WERI-Rb-1 (cell line): ENCODE measurements around the gene CD40.

Experiments
- DNase-seq: peaks from one replicate; pipeline ENCODE4 v3.0.0-alpha.2; 2020
- H3K27ac ChIP-seq: fragments of 250-450 bp; sonication (Bioruptor Pico); 2 replicates; pipeline ENCODE4 v1.5.1; 2020; ENCODE audit warnings: mild to moderate bottlenecking, moderate library complexity
- H3K27me3 ChIP-seq: fragments of 250-450 bp; sonication (Bioruptor Pico); 2 replicates; pipeline ENCODE4 v1.5.1; 2021; ENCODE audit warnings: mild to moderate bottlenecking, low read depth, moderate library complexity; ENCODE audit not compliant: insufficient read depth, severe bottlenecking
- H3K36me3 ChIP-seq: fragments of 250-450 bp; sonication (Bioruptor Pico); 2 replicates; pipeline ENCODE4 v1.5.1; 2020; ENCODE audit warnings: mild to moderate bottlenecking, moderate library complexity
- H3K4me3 ChIP-seq: 2 replicates; pipeline ENCODE4 v1.5.1; 2011; ENCODE audit warnings: low read depth, mild to moderate bottlenecking, control low read depth, low read length
- H3K9me3 ChIP-seq: fragments of 250-450 bp; sonication (Bioruptor Pico); 2 replicates; pipeline ENCODE4 v1.5.1; 2021; ENCODE audit warnings: mild to moderate bottlenecking, moderate library complexity; ENCODE audit not compliant: severe bottlenecking
- TF ChIP-seq, protein P1 (sequence below): IDR thresholded peaks from 2 replicates; pipeline ENCODE4 v1.5.1; 2011; ENCODE audit warnings: low read depth, mild to moderate bottlenecking, control low read depth, inconsistent platforms, low read length

Gene CD40

DNA sequence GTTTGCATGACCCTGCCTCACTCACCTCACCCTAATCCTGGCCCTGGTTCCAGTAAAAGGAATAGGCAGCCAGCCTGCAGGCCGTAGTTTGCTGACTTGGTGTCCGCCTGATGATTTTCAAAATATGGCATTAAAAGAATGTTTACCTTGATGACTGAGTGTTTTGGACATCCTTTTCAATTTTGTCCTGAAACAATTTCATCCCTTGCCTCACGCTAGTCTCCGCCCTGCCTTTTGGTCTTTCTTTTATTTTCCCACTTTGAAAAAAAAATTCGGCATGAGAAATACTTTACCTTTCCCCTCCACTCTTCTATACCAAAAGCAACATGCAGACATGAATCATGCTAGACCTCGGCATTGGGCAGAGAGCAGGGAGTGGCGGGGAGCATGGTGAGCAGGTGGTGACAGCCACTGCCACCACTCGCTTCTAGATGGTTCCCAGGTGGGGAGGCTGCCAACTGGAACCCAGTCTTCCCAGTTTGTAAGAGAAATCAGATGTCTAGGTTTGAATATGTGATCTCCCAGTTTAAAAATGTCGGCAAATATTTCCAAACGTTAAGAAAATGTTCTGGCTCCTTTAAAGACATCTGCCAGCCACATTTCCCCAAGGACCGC lies 9.4 kb downstream of the CD40 start:
- Histone ChIP-seq H3K9me3 (no peaks in the 10 kb centered on the region), H3K4me3 (no peak overlapping the region), H3K36me3 (no peaks in the 10 kb centered on the region), H3K27ac (no peak overlapping the region), H3K27me3 (no peaks in the 10 kb centered on the region)
- TF ChIP-seq, protein P1, sequence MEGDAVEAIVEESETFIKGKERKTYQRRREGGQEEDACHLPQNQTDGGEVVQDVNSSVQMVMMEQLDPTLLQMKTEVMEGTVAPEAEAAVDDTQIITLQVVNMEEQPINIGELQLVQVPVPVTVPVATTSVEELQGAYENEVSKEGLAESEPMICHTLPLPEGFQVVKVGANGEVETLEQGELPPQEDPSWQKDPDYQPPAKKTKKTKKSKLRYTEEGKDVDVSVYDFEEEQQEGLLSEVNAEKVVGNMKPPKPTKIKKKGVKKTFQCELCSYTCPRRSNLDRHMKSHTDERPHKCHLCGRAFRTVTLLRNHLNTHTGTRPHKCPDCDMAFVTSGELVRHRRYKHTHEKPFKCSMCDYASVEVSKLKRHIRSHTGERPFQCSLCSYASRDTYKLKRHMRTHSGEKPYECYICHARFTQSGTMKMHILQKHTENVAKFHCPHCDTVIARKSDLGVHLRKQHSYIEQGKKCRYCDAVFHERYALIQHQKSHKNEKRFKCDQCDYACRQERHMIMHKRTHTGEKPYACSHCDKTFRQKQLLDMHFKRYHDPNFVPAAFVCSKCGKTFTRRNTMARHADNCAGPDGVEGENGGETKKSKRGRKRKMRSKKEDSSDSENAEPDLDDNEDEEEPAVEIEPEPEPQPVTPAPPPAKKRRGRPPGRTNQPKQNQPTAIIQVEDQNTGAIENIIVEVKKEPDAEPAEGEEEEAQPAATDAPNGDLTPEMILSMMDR: no peak
- no peak for DNase-seq

DNA sequence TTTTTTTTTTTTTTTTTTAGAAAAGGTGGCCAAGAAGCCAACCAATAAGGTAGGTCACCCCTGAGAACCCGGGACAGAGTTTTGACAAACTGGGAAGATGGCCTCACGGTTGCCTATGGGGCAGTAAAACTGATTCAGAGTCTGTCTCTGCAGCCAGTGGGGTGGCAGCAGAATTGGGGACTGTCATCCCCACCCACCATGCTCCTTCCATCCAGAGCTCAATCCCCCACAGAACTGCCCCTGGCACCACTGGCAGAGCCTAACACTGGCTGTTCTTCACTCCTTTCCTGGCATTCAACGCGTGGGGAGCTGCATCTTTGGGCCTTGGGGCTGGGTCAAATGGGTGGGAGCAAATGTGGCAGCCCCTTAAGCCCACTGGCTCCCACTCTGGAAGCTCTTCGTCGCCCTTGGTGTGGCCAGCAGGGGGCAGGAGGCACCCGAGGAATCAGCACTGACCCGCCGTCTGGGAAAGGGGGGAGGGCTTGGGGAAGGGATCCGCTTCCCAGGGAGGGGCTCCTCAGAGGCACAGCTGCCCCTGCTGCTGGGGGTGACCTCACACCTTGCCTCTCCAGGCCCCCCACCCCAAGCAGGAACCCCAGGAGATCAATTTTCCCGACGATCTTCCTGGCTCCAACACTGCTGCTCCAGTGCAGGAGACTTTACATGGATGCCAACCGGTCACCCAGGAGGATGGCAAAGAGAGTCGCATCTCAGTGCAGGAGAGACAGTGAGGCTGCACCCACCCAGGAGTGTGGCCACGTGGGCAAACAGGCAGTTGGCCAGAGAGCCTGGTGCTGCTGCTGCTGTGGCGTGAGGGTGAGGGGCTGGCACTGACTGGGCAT lies 10.4 kb downstream of the CD40 start:
- H3K36me3 ChIP-seq: no peaks in the 10 kb centered on the region
- DNase-seq: peak; percentile 85
- no peaks in the 10 kb centered on the region for H3K27me3 ChIP-seq
- no peak overlapping the region for H3K4me3 ChIP-seq
- TF ChIP-seq, protein P1: peak; percentile 84
- H3K9me3 ChIP-seq: no peaks in the 10 kb centered on the region
- H3K27ac ChIP-seq: no peak overlapping the region

DNA sequence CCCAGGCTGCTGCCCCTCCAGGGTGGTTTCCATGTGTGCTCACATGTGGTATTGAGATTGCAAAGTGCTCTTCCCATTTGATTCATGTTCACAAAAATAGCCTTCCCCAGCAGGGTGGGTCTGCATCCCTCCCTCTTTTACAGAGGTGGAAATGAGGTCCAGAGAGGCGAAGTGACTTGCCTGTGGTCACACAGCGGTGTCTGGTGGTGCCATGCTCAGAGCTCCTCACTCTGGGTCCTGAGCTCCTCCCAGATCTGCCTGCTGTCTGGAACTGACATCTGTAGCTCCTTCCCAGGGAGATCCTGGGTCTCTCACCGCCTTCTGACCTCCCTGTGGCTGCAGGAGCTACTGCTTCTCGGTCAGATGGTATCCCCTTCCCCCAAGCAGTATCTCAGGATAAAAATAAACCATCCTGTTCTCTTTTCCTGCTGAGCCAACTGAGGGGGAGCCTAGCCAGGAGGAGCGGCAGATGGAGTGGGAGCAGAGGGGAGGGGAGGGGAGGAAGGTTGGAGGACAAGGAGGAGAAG lies 11.9 kb downstream of the CD40 start:
- peak; percentile 89 for DNase-seq
- H3K27ac ChIP-seq: peak overlapping the region; percentile 65
- TF ChIP-seq, protein P1: peak; percentile 31; the same call in 1 of the 2 replicates
- H3K9me3 ChIP-seq: no peaks in the 10 kb centered on the region
- H3K4me3 ChIP-seq: no peak overlapping the region
- no peaks in the 10 kb centered on the region for H3K27me3 ChIP-seq
- H3K36me3 ChIP-seq: no peaks in the 10 kb centered on the region

DNA sequence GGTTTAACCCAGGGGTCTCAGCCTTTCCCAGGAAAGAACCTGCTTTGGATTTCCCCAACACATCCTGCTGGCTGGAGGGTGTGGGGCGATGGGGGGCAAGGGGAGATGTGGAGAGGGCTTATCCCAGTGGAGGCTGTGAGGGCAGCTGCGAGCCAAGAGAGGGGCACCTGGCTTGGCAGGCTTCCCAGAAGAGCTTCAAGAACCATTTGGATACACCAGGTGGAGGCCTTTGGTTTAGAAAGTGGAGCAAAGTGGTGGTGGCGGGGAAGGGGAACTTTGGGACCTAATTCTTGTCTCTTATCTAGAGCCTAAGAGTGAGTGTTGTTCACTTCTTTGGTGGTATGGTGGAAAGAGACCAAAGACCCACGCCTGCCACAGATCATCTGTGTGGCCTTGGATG lies 12.4 kb downstream of the CD40 start:
- no peaks in the 10 kb centered on the region for H3K36me3 ChIP-seq
- no peak overlapping the region for H3K4me3 ChIP-seq
- DNase-seq: no peak
- peak overlapping the region; percentile 65 for H3K27ac ChIP-seq
- TF ChIP-seq, protein P1: no peak
- no peaks in the 10 kb centered on the region for H3K27me3 ChIP-seq
- no peaks in the 10 kb centered on the region for H3K9me3 ChIP-seq

DNA sequence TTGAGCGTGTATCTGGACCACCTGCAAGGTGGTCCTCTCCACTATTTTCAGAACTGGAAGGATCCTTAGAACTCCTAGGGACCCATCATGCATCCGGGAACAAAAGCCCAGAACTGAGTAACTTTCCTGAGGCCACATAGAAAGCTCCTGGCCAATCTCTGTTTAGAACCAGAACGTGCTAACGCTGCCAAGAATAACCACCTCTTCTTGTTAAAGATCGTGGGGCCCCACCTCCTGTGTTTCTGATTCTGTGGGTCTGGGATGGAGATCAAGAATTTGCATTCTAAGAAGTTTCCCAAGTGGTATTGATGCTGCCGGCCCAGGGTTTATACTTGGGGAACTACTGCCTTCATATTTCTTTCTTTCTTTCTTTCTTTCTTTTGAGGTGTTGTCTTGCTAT lies 13.3 kb downstream of the CD40 start:
- Histone ChIP-seq H3K27me3 (no peaks in the 10 kb centered on the region), H3K27ac (no peak overlapping the region), H3K9me3 (no peaks in the 10 kb centered on the region), H3K4me3 (no peak overlapping the region), H3K36me3 (no peaks in the 10 kb centered on the region)
- TF ChIP-seq, protein P1: no peak
- no peak for DNase-seq
